ENCODE data around the gene DYRK1B. TPM values are rescaled to one million over a fixed set of nuclear protein-coding genes. Genes with fewer than 3 reads are reported as not detected.
A peak's percentile ranks its signal among the peaks of the same experiment; 100 is the strongest.

The DYRK1B gene
- total and polyA plus RNA-seq, 12 donors: 7.8 to 66.6 (median 25.5) TPM

- TF ChIP-seq CTCF (IDR thresholded peaks at IDR 0.05): no peak
- no peak for TF ChIP-seq POLR2A (IDR thresholded peaks at IDR 0.05)
- intact Hi-C loops (cut with DNase I): no loop called here
Measured at GRCh38 chr19:39838569-39838968, 4.6 kb upstream of the DYRK1B start.

GRCh38 chr19:39837978-39838377 lies 4.0 kb upstream of the DYRK1B start:
- intact Hi-C loops (cut with DNase I): no loop called here
- peaks cover 0 to 42% of the 10 kb centered on the region in 2 donors for H3K36me3 ChIP-seq (replicated peaks in 1 of 2)
- no peaks in the 10 kb centered on the region for H3K27me3 ChIP-seq
- WGBS, 4 donors: 87 to 98% (median 92%) methylated on average over 3 of the region's 3 CpGs
- no peak overlapping the region for H3K4me3 ChIP-seq
- DNase-seq: no peak
- H3K9me3 ChIP-seq (replicated peaks in 1 of 3): no peaks in the 10 kb centered on the region
- TF ChIP-seq POLR2A (IDR thresholded peaks at IDR 0.05) (no peak), CTCF (IDR thresholded peaks at IDR 0.05) (no peak)
- no peak overlapping the region for H3K27ac ChIP-seq
- peaks cover 20 to 21% of the 10 kb centered on the region in 2 donors for H3K4me1 ChIP-seq (replicated peaks in 1 of 2)

More at GRCh38 chr19:39838569-39838968, 4.6 kb upstream of the DYRK1B start:
- Histone ChIP-seq H3K9me3 (replicated peaks in 1 of 3) (no peaks in the 10 kb centered on the region), H3K4me3 (no peak overlapping the region), H3K4me1 (replicated peaks in 1 of 2) (peaks cover 18 to 21% of the 10 kb centered on the region in 2 donors), H3K27ac (peak overlapping the region in 4 of 5 donors; percentile 20 to 91 (median 86)), H3K27me3 (no peaks in the 10 kb centered on the region), H3K36me3 (replicated peaks in 1 of 2) (peaks cover 0 to 42% of the 10 kb centered on the region in 2 donors)
- 80 to 87% (median 82%) methylated on average over 4 of the region's 4 CpGs for WGBS, 4 donors
- DNase-seq: no peak

- Histone ChIP-seq H3K27ac (peak overlapping the region in 4 of 5 donors; percentile 65 to 87 (median 80)), H3K4me3 (peak overlapping the region in 1 of 4 donors; percentile 84), H3K4me1 (replicated peaks in 1 of 2) (peaks cover 17 to 21% of the 10 kb centered on the region in 2 donors), H3K27me3 (no peaks in the 10 kb centered on the region), H3K36me3 (replicated peaks in 1 of 2) (peaks cover 0 to 65% of the 10 kb centered on the region in 2 donors), H3K9me3 (replicated peaks in 1 of 3) (no peaks in the 10 kb centered on the region)
- no peak for TF ChIP-seq CTCF (IDR thresholded peaks at IDR 0.05)
- TF ChIP-seq POLR2A (IDR thresholded peaks at IDR 0.05): no peak
- WGBS, 4 donors: 30 to 34% (median 33%) methylated on average over 18 to 19 of the region's 19 CpGs
- DNase-seq: no peak
- intact Hi-C loops (cut with DNase I): no loop called here
Measured at GRCh38 chr19:39834287-39834841, 402 bp upstream of the DYRK1B start.

GRCh38 chr19:39833160-39833463 lies 850 bp downstream of the DYRK1B start:
- WGBS, 4 donors: 0 to 3% (median 1%) methylated on average over 2 to 24 of the region's 24 CpGs
- Histone ChIP-seq H3K36me3 (replicated peaks in 1 of 2) (peaks cover 0 to 72% of the 10 kb centered on the region in 2 donors), H3K9me3 (replicated peaks in 1 of 3) (no peaks in the 10 kb centered on the region), H3K27me3 (no peaks in the 10 kb centered on the region), H3K4me3 (peak overlapping the region; percentile 53 to 91 (median 83)), H3K27ac (peak overlapping the region in 4 of 5 donors; percentile 44 to 87 (median 80)), H3K4me1 (replicated peaks in 1 of 2) (peaks cover 14 to 21% of the 10 kb centered on the region in 2 donors)
- TF ChIP-seq CTCF (IDR thresholded peaks at IDR 0.05) (no peak), POLR2A (IDR thresholded peaks at IDR 0.05) (no peak)
- no peak for DNase-seq
- intact Hi-C loops (cut with DNase I): no loop called here

All from adrenal gland (tissue), 12 donors.